ENCODE results near the gene SLC38A8. TPM values are rescaled to one million over a fixed set of nuclear protein-coding genes. Genes with fewer than 3 reads are reported as not detected.

SLC38A8 gene
- total RNA-seq, 4 donors from 2014 or later: not detected

DNA sequence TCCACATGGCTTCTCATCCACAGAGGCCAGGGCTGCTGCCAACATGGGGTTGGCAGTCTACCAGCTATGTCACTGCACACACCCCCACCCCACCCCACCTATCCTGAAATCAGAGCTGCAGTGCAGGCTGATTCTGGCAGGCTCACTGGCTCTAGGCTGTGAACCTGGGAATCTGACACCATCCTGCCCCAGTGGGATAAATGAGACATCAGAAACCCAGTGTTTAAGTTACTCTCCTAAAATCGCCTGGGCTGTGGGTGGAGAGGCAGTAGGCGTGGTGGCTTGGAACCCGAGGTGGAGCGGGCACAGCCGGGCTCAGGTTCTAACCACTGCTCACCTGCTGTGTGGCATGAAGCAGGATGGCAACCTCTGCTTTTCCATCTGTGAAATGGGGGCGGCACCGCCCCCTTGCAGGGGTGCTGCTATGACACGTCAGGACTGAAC, 5.6 kb downstream of the SLC38A8 start:
- TF ChIP-seq POLR2A (IDR thresholded peaks at IDR 0.05) (no peak), CTCF (IDR thresholded peaks at IDR 0.05) (no peak), POLR2AphosphoS5 (IDR thresholded peaks at IDR 0.05) (no peak), EP300 (IDR thresholded peaks at IDR 0.05; ENCODE audit: low read depth) (no peak)
- Histone ChIP-seq H3K27ac (no peak overlapping the region), H3K9me3 (no peaks in the 10 kb centered on the region), H3K4me1 (no peaks in the 10 kb centered on the region), H3K4me3 (no peak overlapping the region), H3K27me3 (peaks cover 6% of the 10 kb centered on the region), H3K36me3 (no peaks in the 10 kb centered on the region)
- in situ Hi-C loops (cut with MboI; ENCODE audit: low pct_ligation_motif_present in 1 of 4, low pct_unique_long_range_greater_than_20kb in 1 of 4, low sequenced_read_pairs in 3 of 4) (no loop called here), intact Hi-C loops (cut with DNase I; ENCODE audit: low total_unique reads) (no loop called here)
- DNase-seq: no peak
- 84% methylated on average over 8 of the region's 8 CpGs; no CpG with 5 or more reads in 1 of the 2 donors for WGBS, 2 donors (ENCODE audit: low coverage in 1 of 2)

DNA sequence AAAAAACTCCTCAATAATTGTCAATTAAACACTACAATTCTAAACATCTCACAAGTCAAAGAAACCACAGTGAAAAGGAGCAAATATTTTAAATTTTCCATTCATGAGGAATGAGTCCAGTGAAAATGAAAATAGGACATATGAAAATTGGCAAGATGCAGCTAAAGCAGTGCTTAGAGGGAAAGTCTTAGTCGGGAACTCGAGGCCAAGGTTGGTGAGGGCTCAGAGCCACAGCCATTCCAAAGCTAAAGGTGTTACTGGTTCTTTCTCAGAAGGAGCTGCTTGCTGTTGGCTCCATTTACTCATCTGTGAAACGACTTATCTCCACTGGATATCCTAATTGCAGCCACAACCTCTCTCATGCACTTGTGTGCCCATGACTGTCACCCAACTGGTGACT, 6.5 kb downstream of the SLC38A8 start:
- TF ChIP-seq EP300 (IDR thresholded peaks at IDR 0.05; ENCODE audit: low read depth) (no peak), CTCF (IDR thresholded peaks at IDR 0.05) (no peak)

DNA sequence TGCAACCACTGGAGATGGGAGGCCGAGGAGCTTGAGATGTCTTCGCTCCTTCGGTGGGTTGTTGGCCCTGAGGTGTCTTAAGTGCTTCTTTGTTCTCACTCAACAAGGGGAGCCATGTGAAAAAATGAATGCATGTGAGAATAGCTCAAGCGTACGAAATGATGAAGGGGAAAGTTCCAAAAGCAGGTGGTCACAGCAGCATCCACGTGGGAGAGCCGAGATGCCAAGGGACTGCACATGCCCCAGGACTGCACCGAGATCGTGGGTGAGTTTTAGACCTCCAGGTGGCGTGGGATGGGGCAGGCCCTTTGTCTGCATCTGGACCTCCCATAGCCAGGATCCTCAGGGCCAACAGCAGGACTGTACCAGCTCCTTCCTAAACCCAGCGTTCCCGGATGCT, 8.1 kb downstream of the SLC38A8 start:
- no peak overlapping the region for H3K27ac ChIP-seq
- H3K27me3 ChIP-seq: no peaks in the 10 kb centered on the region
- DNase-seq: no peak
- no peaks in the 10 kb centered on the region for H3K4me1 ChIP-seq
- H3K9me3 ChIP-seq: no peaks in the 10 kb centered on the region
- H3K4me3 ChIP-seq: no peak overlapping the region
- TF ChIP-seq CTCF (IDR thresholded peaks at IDR 0.05) (no peak), POLR2AphosphoS5 (IDR thresholded peaks at IDR 0.05) (no peak), EP300 (IDR thresholded peaks at IDR 0.05; ENCODE audit: low read depth) (no peak), POLR2A (IDR thresholded peaks at IDR 0.05) (no peak)
- no peaks in the 10 kb centered on the region for H3K36me3 ChIP-seq
- intact Hi-C loops (cut with DNase I; ENCODE audit: low total_unique reads) (no loop called here), in situ Hi-C loops (cut with MboI; ENCODE audit: low pct_ligation_motif_present in 1 of 4, low pct_unique_long_range_greater_than_20kb in 1 of 4, low sequenced_read_pairs in 3 of 4) (no loop called here)
- 81 to 90% methylated on average over 9 to 12 of the region's 12 CpGs for WGBS, 2 donors (ENCODE audit: low coverage in 1 of 2)

More for the DNA sequence above, 6.5 kb downstream of the SLC38A8 start:
- 27 to 52% methylated on average over 2 to 3 of the region's 3 CpGs for WGBS, 2 donors (ENCODE audit: low coverage in 1 of 2)
- no peak for DNase-seq
- H3K27me3 ChIP-seq: no peaks in the 10 kb centered on the region
- no peak overlapping the region for H3K4me3 ChIP-seq
- no peaks in the 10 kb centered on the region for H3K4me1 ChIP-seq
- H3K36me3 ChIP-seq: no peaks in the 10 kb centered on the region
- no peaks in the 10 kb centered on the region for H3K9me3 ChIP-seq
- H3K27ac ChIP-seq: no peak overlapping the region
- intact Hi-C loops (cut with DNase I; ENCODE audit: low total_unique reads) (no loop called here), in situ Hi-C loops (cut with MboI; ENCODE audit: low pct_ligation_motif_present in 1 of 4, low pct_unique_long_range_greater_than_20kb in 1 of 4, low sequenced_read_pairs in 3 of 4) (no loop called here)

DNA sequence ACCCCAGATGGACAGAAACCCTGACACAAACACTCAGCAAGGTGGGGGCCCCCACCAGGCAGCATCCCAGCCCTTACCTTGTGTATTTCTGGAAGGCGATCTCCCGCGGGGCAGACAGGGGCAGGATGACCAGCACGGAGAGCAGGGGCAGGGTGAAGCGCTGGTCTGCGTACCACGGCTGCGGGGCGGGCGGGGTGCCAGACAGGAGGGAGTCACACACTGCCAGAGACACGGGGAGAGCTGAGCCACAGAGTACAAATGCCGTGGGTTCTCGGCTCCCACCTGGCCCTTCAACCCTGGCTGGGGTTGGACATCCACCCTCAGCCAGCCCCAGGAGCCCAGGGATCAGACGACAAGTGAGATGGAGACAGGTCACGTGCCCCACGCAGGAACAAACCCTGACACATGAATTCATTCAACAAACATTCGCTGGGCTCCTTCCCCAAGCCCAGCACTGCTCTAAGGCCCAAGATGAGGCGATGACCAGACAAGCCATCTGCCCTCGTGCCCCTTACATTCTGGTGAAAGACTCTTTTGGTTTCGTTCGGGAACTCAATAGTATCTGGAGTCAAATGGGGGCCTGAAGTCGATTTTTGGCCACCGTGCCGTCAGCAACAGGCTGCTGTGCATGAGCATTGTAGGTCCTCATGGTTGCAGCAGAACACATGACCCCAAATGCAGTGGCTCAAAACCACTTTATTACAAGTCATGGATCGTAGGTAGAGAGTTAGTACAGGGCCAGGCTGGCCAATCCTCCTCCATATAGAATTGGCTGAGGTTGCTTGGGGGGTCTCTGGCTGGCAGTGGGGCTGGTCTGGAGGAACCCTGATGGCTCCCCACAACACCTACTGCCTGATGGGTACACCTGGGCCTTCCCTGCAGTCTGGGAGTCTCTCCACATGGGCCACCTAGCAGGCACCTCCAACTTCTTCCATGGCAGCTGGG, 9.1 kb downstream of the SLC38A8 start:
- H3K4me1 ChIP-seq: no peaks in the 10 kb centered on the region
- DNase-seq: no peak
- H3K36me3 ChIP-seq: no peaks in the 10 kb centered on the region
- intact Hi-C loops (cut with DNase I; ENCODE audit: low total_unique reads) (no loop called here), in situ Hi-C loops (cut with MboI; ENCODE audit: low pct_ligation_motif_present in 1 of 4, low pct_unique_long_range_greater_than_20kb in 1 of 4, low sequenced_read_pairs in 3 of 4) (no loop called here)
- no peaks in the 10 kb centered on the region for H3K9me3 ChIP-seq
- H3K4me3 ChIP-seq: no peak overlapping the region
- no peak for TF ChIP-seq CTCF (IDR thresholded peaks at IDR 0.05)
- TF ChIP-seq EP300 (IDR thresholded peaks at IDR 0.05; ENCODE audit: low read depth): no peak
- no peak for TF ChIP-seq POLR2A (IDR thresholded peaks at IDR 0.05)
- TF ChIP-seq POLR2AphosphoS5 (IDR thresholded peaks at IDR 0.05): no peak
- no peak overlapping the region for H3K27ac ChIP-seq
- WGBS, 2 donors (ENCODE audit: low coverage in 1 of 2): 79 to 81% methylated on average over 4 to 25 of the region's 25 CpGs
- H3K27me3 ChIP-seq: no peaks in the 10 kb centered on the region
